ENCODE data around the gene SEPTIN11.

Gene SEPTIN11

DNA sequence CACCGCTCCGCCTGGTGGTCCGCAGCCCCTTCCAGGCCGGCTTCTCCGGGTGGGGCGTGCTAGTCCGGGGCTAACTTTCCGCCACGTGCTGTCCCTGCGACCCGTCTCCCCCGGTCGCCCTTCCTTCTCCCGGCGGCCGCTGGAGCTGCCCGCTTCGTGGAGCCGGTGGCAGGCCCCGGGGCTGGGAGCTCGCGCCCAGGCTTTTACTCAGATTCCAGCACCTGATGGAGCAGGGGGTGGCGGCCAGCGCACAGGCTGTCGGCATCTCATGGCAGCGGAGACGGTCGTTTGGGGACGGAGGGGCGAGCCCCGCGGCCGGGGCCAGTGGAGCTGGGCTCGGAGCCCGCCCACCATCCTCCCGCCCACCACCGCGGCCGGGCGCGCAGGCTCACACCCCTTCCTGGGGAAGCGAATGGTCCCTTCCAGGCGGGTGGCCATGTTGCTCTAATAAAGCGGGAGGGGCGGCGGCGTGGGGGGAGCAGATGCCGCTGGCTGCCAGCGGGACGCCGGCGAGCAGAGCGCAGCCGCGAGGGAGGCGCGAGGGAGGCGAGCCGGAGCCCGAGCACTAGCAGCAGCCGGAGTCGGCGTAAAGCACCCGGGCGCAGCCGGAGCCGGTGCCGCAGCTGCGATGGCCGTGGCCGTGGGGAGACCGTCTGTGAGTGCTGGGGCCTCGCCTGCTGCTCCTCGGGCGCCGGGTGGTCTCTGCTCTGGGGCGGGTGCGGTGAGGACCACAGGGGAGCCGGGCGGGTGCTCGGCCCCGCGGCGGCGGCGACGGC is at the start of gene SEPTIN11:
Gene SEPTIN11 (plus strand): TSS at position 477 of the 776 bp plus-strand sequence. CDS start 152 bp downstream, at position 629.
- peak within 1 kb of the TSS; percentile 93 for H3K9ac ChIP-seq (ENCODE audit: low read depth, low read length)
- no peaks in the 10 kb centered on the region for H3K36me3 ChIP-seq (ENCODE audit: insufficient read depth, low read length)
- H3K9me3 ChIP-seq (ENCODE audit: control insufficient read depth, insufficient read depth, low read length) = no peaks in the 10 kb centered on the region
- H3K4me1 ChIP-seq (ENCODE audit: insufficient read depth, low read length) = peaks cover 6% of the 10 kb centered on the region; the same call in 1 of the 2 replicates

DNA sequence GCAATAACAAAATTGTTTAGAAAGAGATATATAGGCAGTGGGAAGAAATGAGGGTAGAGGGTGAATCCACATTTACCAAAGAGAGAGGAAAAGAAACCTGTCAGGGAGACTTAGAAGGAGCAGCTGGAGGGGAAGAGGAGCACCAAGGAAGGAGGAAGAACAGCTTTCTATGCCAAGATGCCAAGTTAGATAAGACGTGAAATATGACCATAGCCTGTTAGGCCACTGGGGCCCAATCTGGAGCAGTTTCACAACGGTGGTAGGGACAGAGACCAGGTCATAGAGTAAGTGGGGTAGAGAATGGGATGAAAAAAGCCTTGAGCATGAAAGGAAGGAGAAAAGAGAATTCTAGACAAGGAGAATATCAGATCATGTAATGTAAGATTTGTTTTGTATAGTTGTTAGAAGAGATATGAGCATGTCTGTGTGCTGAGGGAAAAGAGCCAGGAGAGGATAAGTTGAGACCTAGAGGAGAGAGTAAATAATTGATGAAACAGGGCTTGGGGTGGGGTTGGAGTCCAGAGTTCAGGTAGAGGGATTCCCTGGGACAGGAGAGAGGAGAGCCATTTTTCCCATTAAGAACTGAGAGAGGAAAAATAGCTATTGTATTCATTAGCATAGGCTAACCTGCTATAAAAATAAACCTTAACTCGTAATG is 47.2 kb upstream of the SEPTIN11 start:
- H3K36me3 ChIP-seq (ENCODE audit: insufficient read depth, low read length) = no peaks in the 10 kb centered on the region

DNA sequence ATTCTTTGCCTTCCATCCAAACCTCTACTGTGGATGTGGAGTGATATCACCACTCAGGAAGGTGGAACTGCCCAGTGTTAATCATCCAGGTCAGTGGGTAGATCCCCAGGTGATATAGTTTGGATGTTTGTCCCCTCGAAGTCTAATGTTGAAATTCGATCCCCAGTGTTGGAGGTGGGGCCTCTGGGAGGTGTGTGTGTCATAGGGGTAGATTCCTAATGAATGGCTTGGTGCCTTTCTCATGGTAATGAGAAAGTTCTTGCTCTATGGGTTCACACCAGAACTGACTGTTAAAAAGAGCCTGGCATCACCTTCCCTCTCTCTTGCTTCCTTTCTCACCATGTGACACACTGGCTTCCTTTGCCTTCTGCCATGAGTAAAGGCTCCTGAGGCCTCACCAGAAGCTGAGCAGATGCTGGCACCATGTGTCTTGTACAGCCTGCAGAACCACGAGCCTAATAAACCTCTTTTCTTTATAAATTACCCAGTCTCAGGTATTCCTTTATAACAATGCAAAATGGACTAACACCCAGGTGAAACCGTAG is 44.8 kb upstream of the SEPTIN11 start:
- H3K36me3 ChIP-seq (ENCODE audit: insufficient read depth, low read length) = no peaks in the 10 kb centered on the region
- no peaks in the 10 kb centered on the region; the same call in 1 of the 2 replicates for H3K4me1 ChIP-seq (ENCODE audit: insufficient read depth, low read length)
- H3K9ac ChIP-seq (ENCODE audit: low read depth, low read length) = no peak overlapping the region
- H3K9me3 ChIP-seq (ENCODE audit: control insufficient read depth, insufficient read depth, low read length) = peaks cover 11% of the 10 kb centered on the region

More for the DNA sequence above, 47.2 kb upstream of the SEPTIN11 start:
- H3K4me1 ChIP-seq (ENCODE audit: insufficient read depth, low read length) = no peaks in the 10 kb centered on the region; the same call in 1 of the 2 replicates
- H3K9ac ChIP-seq (ENCODE audit: low read depth, low read length) = no peak overlapping the region
- peaks cover 11% of the 10 kb centered on the region for H3K9me3 ChIP-seq (ENCODE audit: control insufficient read depth, insufficient read depth, low read length)

DNA sequence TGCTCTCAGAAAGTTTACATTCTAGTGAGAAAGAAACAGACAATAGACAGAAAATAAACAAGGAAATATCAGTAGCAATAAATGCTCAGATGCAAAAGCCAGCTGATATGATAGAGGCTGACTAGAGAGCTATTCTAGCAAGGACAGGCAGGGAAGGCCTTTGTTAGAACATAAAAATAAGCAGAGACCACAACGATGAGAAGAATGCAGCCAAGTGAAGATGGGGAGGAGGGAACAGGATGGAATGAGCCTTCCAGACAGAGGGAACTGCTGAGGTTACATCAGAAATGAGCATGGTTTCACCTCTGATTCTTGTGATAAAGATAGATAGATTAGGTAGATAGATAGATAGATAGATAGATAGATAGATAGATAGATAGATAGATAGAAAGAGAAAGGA is 44.0 kb upstream of the SEPTIN11 start:
- H3K9ac ChIP-seq (ENCODE audit: low read depth, low read length) = no peak overlapping the region
- H3K4me1 ChIP-seq (ENCODE audit: insufficient read depth, low read length) = no peaks in the 10 kb centered on the region; the same call in 1 of the 2 replicates
- no peaks in the 10 kb centered on the region for H3K36me3 ChIP-seq (ENCODE audit: insufficient read depth, low read length)
- peaks cover 11% of the 10 kb centered on the region for H3K9me3 ChIP-seq (ENCODE audit: control insufficient read depth, insufficient read depth, low read length)

DNA sequence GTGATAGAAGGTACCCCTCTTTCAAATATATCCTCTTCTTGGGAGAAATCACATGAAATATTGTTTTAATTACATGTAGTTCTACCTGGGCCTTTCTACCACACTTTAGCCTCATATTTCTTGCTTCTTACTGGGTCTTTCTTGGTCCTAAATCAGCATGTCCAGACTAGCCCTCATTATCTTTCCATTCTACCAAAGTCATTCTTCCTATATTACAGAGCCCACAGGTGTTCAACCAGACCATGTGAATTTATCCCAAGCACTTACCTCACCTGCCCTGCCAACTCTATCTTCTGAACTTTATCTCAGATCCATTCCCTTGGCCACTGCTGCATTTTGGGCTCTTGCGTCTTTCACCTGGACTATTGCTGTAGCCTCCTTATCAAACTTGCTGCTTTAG is 39.8 kb upstream of the SEPTIN11 start:
- H3K9me3 ChIP-seq (ENCODE audit: control insufficient read depth, insufficient read depth, low read length) = peaks cover 7% of the 10 kb centered on the region
- no peaks in the 10 kb centered on the region for H3K4me1 ChIP-seq (ENCODE audit: insufficient read depth, low read length)
- H3K9ac ChIP-seq (ENCODE audit: low read depth, low read length) = no peak overlapping the region
- H3K36me3 ChIP-seq (ENCODE audit: insufficient read depth, low read length) = no peaks in the 10 kb centered on the region

DNA sequence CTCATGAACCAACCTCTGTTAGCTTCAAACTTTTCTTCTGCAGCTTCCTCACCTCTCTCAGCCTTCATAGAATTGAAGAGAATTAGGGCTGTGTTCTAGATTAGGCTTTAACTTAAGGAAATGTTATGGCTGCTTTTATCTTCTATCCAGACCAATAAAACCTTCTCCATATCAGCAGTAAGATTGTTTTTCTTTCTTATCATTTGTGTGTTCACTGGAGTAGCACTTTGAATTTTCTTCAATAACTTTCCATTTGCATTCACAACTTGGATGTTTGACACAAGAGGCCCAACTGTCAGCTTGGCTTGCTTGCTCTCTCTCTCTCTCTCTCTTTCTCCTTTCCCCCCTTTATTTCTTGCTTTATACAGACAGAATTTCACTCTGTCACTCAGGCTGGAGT is 28.8 kb upstream of the SEPTIN11 start:
- H3K9ac ChIP-seq (ENCODE audit: low read depth, low read length) = no peak overlapping the region
- no peaks in the 10 kb centered on the region for H3K9me3 ChIP-seq (ENCODE audit: control insufficient read depth, insufficient read depth, low read length)
- no peaks in the 10 kb centered on the region for H3K4me1 ChIP-seq (ENCODE audit: insufficient read depth, low read length)
- no peaks in the 10 kb centered on the region for H3K36me3 ChIP-seq (ENCODE audit: insufficient read depth, low read length)

DNA sequence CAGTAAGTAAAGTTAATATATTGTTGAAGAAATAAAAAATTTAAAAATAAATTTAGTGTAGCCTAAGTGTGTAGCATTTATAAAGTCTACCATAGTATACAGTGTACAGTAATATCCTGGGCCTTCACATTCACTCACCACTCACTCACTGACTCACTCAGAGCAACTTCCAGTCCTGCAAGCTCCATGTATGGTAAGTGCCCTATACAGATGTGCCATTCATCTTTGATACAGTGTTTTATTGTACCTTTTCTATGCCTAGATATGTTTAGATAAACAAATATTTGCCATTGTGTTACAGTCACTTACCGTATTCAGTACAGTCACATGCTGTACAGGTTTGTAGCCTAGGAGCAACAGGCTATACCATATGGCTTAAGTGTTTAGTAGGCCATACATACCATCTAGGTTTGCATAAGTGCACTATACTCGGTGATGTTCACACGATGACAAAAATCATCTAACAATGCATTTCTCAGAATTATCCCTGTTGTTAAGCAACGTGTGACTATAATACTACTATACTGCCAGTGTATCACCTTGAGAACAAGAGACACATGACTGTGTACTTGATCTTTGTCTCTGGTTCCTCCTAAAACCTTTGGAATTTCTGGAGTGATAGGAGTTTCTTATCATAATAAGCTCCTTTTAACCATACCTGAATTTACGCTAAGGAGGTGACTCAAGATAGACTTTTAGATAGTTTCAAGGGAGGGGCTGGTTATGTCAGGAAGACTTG is 25.8 kb upstream of the SEPTIN11 start:
- H3K9me3 ChIP-seq (ENCODE audit: control insufficient read depth, insufficient read depth, low read length) = no peaks in the 10 kb centered on the region
- H3K9ac ChIP-seq (ENCODE audit: low read depth, low read length) = no peak overlapping the region
- H3K4me1 ChIP-seq (ENCODE audit: insufficient read depth, low read length) = no peaks in the 10 kb centered on the region
- H3K36me3 ChIP-seq (ENCODE audit: insufficient read depth, low read length) = no peaks in the 10 kb centered on the region

DNA sequence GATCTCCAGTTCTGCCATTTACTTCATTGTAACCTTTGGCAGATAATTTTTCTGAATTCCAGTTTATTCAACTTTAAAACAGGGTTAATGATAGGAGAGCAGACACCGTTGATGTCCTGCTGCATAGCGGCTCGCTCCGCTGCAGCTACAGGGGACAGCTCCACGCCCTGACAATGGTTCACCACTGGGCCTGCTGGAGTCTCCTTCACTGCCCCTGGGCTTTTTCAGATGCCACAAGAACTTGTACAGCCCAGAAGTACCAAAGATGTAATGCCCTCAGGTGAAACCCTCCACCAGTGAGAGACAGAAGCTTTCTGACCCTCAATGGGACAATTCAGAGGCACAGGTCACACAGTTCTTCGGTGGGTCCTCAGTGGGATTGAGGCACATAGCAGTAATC is 22.7 kb upstream of the SEPTIN11 start:
- H3K36me3 ChIP-seq (ENCODE audit: insufficient read depth, low read length) = no peaks in the 10 kb centered on the region
- H3K4me1 ChIP-seq (ENCODE audit: insufficient read depth, low read length) = peaks cover 7% of the 10 kb centered on the region; the same call in 1 of the 2 replicates
- no peak overlapping the region for H3K9ac ChIP-seq (ENCODE audit: low read depth, low read length)
- H3K9me3 ChIP-seq (ENCODE audit: control insufficient read depth, insufficient read depth, low read length) = no peaks in the 10 kb centered on the region

DNA sequence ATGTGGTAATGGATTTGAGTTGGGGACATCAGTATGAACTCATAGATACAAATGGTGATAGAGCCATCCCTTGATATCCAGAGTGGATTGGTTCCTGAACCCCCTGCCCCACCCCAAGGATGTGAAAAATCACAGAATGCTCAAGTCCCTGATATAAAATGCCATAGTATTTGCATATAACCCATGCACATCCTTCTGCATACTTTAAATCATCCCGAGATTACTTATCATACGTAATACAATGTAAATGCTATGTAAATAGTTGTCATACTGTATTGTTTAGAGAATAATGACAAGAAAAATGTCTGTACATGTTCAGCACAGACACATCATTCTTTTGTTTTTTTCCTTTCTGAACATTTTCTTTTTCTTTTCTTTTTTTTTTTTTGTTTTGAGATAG is 18.9 kb upstream of the SEPTIN11 start:
- Histone ChIP-seq H3K9me3 (ENCODE audit: control insufficient read depth, insufficient read depth, low read length) (no peaks in the 10 kb centered on the region), H3K9ac (ENCODE audit: low read depth, low read length) (no peak overlapping the region), H3K36me3 (ENCODE audit: insufficient read depth, low read length) (no peaks in the 10 kb centered on the region), H3K4me1 (ENCODE audit: insufficient read depth, low read length) (peaks cover 7% of the 10 kb centered on the region; the same call in 1 of the 2 replicates)

DNA sequence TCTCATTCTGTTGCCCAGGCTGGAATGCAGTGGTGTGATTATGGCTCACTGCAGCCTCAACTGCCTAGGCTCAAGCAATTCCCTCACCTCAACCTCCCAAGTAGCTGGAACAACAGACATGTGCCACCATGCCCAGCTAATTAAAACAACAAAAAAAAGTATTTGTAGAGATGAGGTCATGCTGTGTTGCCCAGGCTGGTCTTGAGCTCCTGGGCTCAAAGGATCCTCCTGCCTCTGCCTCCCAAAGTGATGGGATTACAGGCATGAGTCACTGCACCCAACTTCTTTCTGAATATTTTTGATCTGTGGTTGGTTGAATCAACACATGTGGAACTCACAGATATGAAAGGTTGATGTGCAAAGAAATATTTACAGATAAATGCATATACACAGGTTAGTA is 18.5 kb upstream of the SEPTIN11 start:
- Histone ChIP-seq H3K9ac (ENCODE audit: low read depth, low read length) (no peak overlapping the region), H3K9me3 (ENCODE audit: control insufficient read depth, insufficient read depth, low read length) (no peaks in the 10 kb centered on the region), H3K4me1 (ENCODE audit: insufficient read depth, low read length) (peaks cover 7% of the 10 kb centered on the region; the same call in 1 of the 2 replicates), H3K36me3 (ENCODE audit: insufficient read depth, low read length) (no peaks in the 10 kb centered on the region)

DNA sequence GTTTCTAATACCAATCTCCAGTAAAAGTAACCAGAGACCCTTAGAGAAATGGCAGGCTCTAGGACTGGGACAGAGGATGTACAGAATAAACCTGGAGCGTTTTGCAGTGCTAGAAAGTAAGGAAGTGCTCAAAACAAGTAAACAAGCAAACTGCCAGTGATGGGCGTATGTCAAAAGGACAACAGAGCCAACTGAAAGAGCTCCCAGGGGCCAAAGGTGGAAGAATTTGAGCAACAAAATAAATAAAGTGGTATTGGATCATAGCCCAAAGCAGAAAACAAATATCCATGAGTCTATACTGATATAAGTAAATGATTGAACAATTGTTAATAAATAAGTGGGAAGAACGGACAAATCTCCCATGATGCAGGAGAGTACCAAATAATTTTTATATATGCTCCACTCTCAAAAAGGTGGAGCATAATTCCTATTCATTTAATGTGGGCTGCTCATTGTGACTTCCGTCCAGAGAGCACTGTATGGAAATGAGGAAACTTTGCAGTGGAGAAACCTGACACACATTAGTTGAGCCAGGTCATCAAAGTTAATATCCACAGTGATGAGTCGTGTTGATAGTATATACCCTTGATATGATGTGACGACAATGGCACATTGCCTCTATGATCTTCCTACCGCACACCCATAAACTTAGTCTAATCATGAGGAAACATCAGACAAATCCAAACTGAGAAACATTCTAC is 17.8 kb upstream of the SEPTIN11 start:
- H3K36me3 ChIP-seq (ENCODE audit: insufficient read depth, low read length) = no peaks in the 10 kb centered on the region
- no peak overlapping the region for H3K9ac ChIP-seq (ENCODE audit: low read depth, low read length)
- no peaks in the 10 kb centered on the region for H3K9me3 ChIP-seq (ENCODE audit: control insufficient read depth, insufficient read depth, low read length)
- H3K4me1 ChIP-seq (ENCODE audit: insufficient read depth, low read length) = peaks cover 7% of the 10 kb centered on the region; the same call in 1 of the 2 replicates

DNA sequence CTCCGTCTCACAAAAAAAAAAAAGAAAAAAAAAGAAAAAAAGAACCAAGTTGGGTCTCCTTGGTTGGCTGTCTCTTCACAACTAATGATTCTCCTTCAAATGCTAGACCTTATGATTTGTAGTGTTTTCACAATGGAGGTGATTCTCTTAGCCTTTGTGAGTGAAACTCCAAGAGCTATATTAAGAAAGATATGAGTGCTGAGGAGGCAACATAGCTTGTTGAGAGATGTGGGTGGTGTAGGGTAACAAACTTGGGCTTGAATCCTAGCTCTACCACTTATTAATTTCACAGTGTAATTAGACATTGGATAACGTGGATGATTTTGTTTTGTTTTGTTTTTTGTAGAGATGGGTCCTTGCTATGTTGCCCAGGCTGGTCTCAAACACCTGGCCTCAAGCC is 10.4 kb upstream of the SEPTIN11 start:
- H3K4me1 ChIP-seq (ENCODE audit: insufficient read depth, low read length) = no peaks in the 10 kb centered on the region
- H3K9me3 ChIP-seq (ENCODE audit: control insufficient read depth, insufficient read depth, low read length) = no peaks in the 10 kb centered on the region
- no peak overlapping the region for H3K9ac ChIP-seq (ENCODE audit: low read depth, low read length)
- no peaks in the 10 kb centered on the region for H3K36me3 ChIP-seq (ENCODE audit: insufficient read depth, low read length)

DNA sequence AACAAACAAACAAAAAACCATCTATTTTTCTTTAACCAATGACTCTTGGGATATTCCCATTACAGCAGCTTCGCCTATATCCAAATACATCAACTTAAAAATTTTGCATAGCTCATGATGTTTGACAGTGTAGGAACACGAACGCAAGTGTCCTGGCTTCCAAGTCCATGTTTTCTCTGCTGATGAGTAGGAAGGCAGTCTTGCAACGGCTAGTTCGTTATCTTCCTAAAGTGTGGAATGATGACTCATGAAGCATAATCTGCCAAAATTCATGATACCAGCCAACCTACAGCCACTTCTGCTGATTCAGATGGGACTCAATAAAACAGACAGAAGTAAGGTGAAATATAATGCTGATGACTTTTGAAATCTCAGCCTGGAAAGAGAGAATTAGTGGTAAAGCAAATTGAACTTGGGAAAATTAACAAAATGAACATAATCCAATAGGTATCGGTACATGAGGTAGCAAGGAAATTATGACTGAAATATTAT is 6.4 kb upstream of the SEPTIN11 start:
- no peaks in the 10 kb centered on the region for H3K4me1 ChIP-seq (ENCODE audit: insufficient read depth, low read length)
- no peaks in the 10 kb centered on the region for H3K9me3 ChIP-seq (ENCODE audit: control insufficient read depth, insufficient read depth, low read length)
- H3K36me3 ChIP-seq (ENCODE audit: insufficient read depth, low read length) = no peaks in the 10 kb centered on the region
- H3K9ac ChIP-seq (ENCODE audit: low read depth, low read length) = no peak overlapping the region

DNA sequence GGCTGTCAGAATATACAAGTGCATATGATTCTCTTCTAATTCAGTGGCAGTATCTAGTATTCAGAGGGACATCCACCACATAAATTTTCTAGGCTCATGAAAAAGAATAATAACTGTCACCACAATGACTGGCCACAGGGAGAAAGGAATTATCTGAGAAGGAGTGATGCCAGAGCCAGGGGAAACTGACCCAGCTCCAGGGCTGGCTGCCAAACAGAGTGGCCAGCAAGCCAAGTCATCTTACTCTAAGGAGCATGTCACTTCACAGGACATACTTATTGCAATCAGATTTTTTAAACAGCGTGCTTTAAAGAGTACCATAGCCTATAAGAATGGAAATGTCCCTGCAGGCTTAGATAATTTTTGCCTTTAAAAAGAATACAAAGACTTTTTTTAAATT is 5.8 kb upstream of the SEPTIN11 start:
- no peak overlapping the region for H3K9ac ChIP-seq (ENCODE audit: low read depth, low read length)
- no peaks in the 10 kb centered on the region for H3K4me1 ChIP-seq (ENCODE audit: insufficient read depth, low read length)
- no peaks in the 10 kb centered on the region for H3K36me3 ChIP-seq (ENCODE audit: insufficient read depth, low read length)
- no peaks in the 10 kb centered on the region for H3K9me3 ChIP-seq (ENCODE audit: control insufficient read depth, insufficient read depth, low read length)

All from ES-I3 (cell line).